LNCaP clone FGC (cell line): ENCODE measurements around the gene CDYL2.

ENCODE experiments used
- DNase-seq: peaks from one replicate; pipeline ENCODE4 v3.0.0-alpha.2; 2011; ENCODE audit warnings: low read depth
- H3K4me3 ChIP-seq: 2 replicates; pipeline ENCODE4 v1.5.1; 2011; ENCODE audit warnings: mild to moderate bottlenecking, low read depth, low read length, control low read depth
- CTCF ChIP-seq: IDR thresholded peaks from 2 replicates; pipeline ENCODE4 v1.5.1; 2012; ENCODE audit warnings: mild to moderate bottlenecking; ENCODE audit not compliant: control insufficient read depth, insufficient read depth; ENCODE audit errors: extremely low read depth

The CDYL2 gene

GRCh38 chr16:80704751-80705505, 99.5 kb downstream of the CDYL2 start:
- TF ChIP-seq CTCF, result no peak
- no peak for DNase-seq
- no peak overlapping the region for H3K4me3 ChIP-seq

- no peak for DNase-seq
- no peak overlapping the region for H3K4me3 ChIP-seq
- TF ChIP-seq CTCF, result no peak
These were observed 101.0 kb downstream of the CDYL2 start for GRCh38 chr16:80703131-80704071.

GRCh38 chr16:80702696-80703095, 101.7 kb downstream of the CDYL2 start:
- no peak overlapping the region for H3K4me3 ChIP-seq
- DNase-seq, result no peak
- TF ChIP-seq CTCF, result no peak

GRCh38 chr16:80700558-80700957, 103.8 kb downstream of the CDYL2 start:
- H3K4me3 ChIP-seq, result no peak overlapping the region
- no peak for DNase-seq
- TF ChIP-seq CTCF, result no peak

GRCh38 chr16:80695020-80695419, 109.4 kb downstream of the CDYL2 start:
- no peak for TF ChIP-seq CTCF
- no peak overlapping the region for H3K4me3 ChIP-seq
- no peak for DNase-seq

GRCh38 chr16:80693553-80693952, 110.8 kb downstream of the CDYL2 start:
- TF ChIP-seq CTCF, result no peak
- DNase-seq, result no peak
- no peak overlapping the region for H3K4me3 ChIP-seq

- no peak overlapping the region for H3K4me3 ChIP-seq
- no peak for TF ChIP-seq CTCF
- DNase-seq, result no peak
These were observed 112.1 kb downstream of the CDYL2 start for GRCh38 chr16:80692270-80692669.
